Mesenteric fat pad (tissue), 1 donor: ENCODE results near the gene PCSK5. TPM values are rescaled to one million over a fixed set of nuclear protein-coding genes. Genes with fewer than 3 reads are reported as not detected.
"Not testable (repeated sequence)": the region's sequence is repeated elsewhere in the genome, so short reads cannot be mapped to it uniquely, and the experiment has no call there.

Source experiments
- DNase-seq: peaks from one replicate; pipeline ENCODE4 v3.0.0-alpha.2; 2020; ENCODE audit warnings: low spot score
- total RNA-seq: library from RNA; stranded (reverse); fragmentation: NEBNext Ultra II Directional; extraction: Animal tissue kit (Norgen Biotek cat#: 25700); gene quantifications from one replicate; pipeline ENCODE4 v1.2.1, GENCODE V29; 2021
- donor health status: DM: yes; HTN: yes; CAD: no.

The PCSK5 gene
- total RNA-seq, 1 donor from 2014 or later: 79.6 TPM

DNA sequence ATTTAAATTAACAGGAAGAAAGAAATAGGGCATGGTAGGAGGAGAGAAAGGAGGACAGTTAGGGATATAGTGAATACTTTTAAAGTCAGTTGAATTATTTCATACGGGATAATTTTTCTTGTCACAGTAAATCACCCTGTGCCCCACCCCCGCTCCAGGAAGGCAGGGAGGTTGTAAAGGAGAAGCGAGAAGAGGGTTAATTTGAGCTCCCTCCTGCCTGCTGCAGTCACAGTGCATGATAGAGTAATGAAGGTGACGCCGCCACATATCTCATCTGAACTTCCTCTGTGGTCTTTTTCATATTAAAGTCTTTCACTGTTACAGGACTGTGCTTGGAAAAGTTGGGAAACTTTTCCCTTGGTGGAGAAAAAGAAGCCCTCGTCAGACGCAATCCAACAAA is 896 bp upstream of the PCSK5 start:
- DNase-seq: no peak

DNA sequence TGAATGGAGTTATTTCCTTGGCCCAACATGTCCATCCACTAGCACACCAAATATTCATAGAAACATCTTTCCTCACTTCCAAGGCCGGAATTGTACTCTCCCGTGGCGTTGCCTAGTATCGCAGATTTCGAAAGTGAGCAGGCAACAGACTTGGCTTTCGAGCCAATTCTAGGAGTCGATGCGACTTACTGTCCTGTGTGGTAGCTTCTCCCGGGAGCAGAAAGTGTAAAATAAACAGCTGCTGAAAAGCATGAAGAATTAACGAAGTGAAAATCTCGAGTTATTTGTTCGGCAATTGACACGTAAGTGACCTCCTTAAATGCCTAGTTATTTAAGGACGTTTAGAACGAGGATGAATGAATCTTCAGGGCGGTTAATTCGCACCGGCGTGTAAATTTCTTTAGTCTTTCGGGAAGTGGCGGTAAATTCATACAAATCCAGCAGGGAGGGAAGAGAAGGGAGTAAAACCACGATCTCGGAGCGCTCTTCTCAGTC is 449 bp upstream of the PCSK5 start:
- DNase-seq: no peak

- no peak for DNase-seq
Observed at GRCh38 chr9:75891277-75891741, 836 bp downstream of the PCSK5 start.

DNA sequence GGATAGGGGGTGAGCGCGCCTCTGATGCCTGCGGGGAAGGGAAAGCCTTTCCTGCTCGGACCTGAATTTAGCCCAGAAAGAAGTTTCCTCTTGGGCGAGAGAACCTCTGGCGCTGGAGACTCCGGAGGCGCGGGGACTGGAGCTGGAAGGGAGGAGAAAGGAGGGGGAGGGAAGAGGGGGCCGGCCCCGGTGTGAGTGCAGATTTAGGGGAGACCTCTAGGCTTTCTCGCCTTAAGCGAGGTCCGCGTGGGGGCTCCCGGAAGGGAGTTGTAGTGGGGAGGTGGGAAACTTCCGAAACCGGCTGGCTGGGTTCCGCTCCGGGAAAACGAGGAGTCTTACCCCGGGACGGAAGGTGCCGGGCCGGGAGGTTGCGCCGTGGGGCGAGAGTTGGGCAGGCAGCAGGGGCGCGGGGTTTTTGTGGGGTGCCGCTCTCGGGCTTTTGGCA is 1.3 kb downstream of the PCSK5 start:
- no peak for DNase-seq

DNA sequence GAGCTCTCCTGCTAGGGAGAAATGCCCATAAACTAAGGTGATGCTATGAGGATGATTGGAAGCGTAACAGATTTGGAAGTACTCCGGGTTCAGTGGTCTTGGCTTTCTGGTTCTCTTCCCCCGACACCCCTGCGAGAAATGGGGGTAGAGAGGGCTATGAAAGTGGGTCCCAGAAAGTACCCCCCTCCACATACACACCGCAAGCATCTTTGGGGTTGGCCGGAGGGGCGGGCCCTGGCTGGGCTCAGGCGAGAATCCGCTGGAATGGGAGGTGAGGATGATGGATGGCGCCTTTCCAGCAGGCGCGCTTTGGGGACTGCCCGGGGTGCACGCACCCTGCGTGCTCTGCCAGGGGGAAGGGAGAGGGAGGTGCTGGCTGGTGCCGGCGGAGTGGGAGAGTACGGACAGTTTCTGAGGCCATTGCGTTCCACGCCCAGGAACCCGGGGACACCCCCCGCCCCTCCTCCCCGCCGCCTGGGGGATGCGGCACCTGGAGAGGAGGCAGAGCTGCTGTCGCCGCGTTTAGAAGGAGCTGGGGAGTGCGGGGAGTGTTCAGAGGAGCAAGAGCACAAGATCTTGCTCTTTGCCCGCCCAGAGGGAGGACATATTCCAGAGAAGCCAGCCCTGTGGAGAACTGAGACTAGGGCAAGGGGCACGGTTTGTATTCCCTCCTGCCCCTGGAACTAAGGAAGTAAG is 1.9 kb downstream of the PCSK5 start:
- peak; percentile 92 for DNase-seq

DNA sequence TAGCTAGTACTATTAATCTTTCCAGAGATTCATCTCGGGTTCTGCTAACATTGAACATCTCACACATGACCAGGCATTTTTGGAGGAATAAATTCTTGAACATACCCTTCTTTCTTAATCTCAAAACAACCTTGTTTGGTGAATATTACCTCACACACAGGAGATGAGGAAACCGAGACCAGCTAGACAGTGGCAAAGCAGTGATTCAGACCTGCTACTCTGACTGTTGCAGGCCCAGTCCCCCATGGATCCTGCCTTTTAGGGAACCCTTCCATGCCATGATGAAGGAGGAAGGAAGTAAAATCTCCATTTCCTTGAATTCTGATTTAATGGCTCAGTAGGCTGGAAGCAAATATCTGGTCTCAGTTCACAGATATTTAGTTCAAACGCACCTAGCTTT is 2.6 kb downstream of the PCSK5 start:
- no peak for DNase-seq

DNA sequence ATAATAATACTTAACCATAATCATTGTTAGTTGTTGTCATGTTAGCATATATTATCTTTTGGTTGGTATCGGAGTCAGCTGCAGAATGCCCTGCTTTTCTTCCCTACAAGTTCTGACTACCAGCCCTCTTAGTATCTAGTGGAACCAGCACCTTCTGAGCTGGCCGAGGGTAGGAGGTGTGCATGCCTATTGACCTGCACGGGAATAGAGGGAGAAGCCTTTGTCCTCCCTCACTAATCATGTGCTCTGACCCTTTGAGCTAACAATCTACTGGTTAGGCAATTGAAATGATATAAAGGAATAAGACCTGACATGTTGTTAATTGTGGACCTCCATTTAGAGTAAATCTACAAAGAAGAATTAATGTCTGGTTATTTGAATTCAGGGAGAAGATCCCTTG is 4.1 kb downstream of the PCSK5 start:
- no peak for DNase-seq

GRCh38 chr9:75895112-75895511 is 4.6 kb downstream of the PCSK5 start:
- no peak for DNase-seq

GRCh38 chr9:75896193-75896592 is 5.7 kb downstream of the PCSK5 start:
- DNase-seq: no peak

DNA sequence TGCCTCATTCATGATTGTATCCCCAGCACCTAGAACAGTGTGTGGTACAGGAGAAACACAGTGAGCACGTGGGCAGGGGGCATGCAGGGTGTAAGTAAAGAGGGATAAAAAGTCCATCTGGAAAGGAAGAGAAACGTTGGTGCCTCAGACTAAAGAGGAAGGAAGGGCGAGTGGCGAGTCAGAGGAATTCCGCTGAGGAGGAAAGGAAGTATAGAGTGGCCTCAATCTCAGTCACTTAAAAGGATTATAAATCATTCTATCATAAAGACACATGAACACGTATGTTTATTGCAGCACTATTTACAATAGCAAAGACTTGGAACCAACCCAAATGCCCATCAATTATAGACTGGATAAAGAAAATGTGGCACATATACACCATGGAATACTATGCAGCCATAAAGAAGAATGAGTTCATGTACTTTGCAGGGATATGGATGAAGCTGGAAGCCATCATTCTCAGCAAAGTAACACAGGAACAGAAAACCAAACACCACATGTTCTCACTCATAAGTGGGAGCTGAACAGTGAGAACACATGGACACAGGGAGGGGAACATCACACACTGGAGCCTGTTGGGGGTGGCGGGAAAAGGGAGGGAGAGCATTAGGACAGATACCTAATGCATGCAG is 10.5 kb downstream of the PCSK5 start:
- not testable (repeated sequence) for DNase-seq

DNA sequence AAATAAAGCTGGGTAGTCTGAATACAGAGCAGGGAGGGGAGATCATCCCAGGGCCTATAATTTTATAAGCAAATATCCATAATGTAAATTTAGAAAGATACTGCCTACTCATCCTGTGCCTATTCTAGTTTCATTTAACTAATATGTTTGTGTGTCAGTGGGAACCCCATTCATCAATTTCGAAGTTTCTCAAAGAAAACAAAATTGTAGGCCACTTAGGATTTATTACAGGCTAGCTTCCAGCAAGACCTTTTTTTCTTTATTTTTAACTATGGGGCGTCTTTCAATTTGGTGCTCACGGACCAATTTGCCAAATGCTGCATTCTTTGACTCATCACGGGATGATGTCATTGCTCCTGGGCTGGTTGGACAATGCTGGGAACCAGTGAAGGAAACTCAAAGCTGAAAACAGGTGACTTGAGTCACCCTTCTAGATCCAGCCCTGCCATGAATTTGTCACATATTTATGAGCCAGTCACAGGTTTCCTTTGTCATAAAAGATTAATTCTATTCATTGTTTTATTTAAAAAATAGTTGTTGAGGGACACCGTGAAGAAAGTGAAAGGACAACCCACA is 13.4 kb downstream of the PCSK5 start:
- no peak for DNase-seq

- DNase-seq: no peak
Observed at GRCh38 chr9:75904364-75904763, 13.9 kb downstream of the PCSK5 start.

GRCh38 chr9:75906531-75906930 is 16.1 kb downstream of the PCSK5 start:
- DNase-seq: no peak

- DNase-seq: no peak
Observed at GRCh38 chr9:75907329-75907728, 16.9 kb downstream of the PCSK5 start.

DNA sequence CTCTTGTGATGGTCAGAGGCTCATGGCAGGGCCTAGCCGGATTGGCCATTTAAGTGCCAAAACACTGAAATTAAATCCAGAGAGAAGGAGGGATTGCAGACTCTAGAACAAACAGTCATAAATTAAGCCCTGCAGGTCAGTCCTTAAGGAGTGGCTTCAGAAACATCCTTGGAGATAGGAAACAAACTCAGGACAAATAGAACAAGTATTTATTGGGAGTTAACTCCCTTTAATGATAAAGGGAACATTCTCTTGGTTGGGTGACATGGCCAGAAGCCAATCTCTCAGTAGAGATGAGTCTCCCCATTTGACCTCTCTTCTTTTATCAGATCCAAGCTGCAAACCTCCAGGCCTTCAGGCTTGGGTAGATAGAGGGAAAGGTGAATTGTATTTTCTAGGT is 17.4 kb downstream of the PCSK5 start:
- DNase-seq: no peak

- DNase-seq: no peak
Observed at GRCh38 chr9:75909776-75910175, 19.3 kb downstream of the PCSK5 start.

DNA sequence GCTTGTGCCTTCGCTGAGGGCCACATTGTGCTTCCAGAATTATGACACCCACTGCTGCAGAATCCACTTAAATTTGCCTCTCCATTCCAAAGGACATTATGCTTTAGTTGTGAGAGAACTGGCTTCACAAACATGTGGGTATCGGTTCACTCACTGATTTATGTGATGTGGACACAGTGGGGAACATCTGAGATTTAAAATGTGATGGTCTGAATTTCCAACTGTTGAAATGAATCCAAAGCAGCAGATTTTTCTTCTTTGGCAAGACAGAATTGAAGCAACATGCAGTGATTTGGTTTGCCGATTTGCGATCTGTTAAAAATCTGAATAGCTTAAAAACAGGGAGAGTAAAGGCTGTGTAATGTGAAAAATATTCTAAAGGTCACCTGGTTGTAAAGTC is 20.3 kb downstream of the PCSK5 start:
- DNase-seq: no peak

DNA sequence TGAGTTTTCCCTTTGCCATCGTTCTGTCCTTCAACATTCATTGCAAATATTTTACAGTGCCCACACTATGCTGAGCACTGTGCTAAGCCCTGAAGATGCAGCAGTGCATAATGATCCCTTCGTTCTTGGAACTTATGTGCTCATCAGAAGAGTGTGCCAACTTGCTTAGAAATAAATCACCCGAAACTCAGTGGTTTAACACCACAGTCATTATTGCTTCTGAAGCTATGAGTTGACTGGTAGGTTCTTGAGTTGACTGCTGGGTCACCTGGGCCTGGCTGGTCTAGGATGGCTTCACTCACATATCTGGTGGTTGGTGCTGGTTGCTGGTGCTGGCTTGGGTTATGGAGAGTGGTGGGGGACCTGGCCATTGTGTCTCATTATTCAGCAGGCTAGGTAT is 20.9 kb downstream of the PCSK5 start:
- no peak for DNase-seq

GRCh38 chr9:75912951-75913350 is 22.5 kb downstream of the PCSK5 start:
- no peak for DNase-seq

GRCh38 chr9:75914002-75914401 is 23.5 kb downstream of the PCSK5 start:
- DNase-seq: no peak

- DNase-seq: no peak
Observed at GRCh38 chr9:75914883-75915452, 24.5 kb downstream of the PCSK5 start.

DNA sequence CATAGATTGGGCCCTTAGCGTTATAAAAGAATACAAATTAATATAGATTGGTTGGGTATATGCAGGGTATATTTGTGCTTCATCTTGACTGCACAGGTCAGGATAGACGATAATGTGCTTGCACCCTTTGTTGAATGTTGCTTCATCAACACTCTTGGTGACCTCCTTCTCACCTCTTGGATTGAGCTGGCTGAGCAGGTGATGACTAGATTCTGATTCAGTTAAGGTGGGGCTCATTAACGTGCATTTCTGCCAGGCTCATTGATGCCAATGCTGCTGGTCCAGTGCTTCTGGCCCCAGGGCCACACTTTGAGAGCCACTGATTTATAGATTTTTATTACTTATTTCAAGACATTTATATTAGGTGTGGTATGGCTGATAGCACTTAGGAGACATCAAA is 27.7 kb downstream of the PCSK5 start:
- DNase-seq: no peak
